Regular cardiac myocyte (primary cell): ENCODE results near the gene REG1B. TPM values are rescaled to one million over a fixed set of nuclear protein-coding genes. Genes with fewer than 3 reads are reported as not detected.

ENCODE experiments used
- total RNA-seq: library from RNA; depleted of rRNA; stranded (reverse); fragments of >200 nt; gene quantifications from 2 replicates; pipeline ENCODE4 v1.2.3, GENCODE V29; 2014

REG1B gene
- total RNA-seq, result not detected in 2 replicates

GRCh38 chr2:79087785-79088364 lies at the start of gene REG1B:
REG1B (minus strand) TSS chr2:79087993; CDS start chr2:79087612, 381 bp downstream.

GRCh38 chr2:79120194-79120713 lies 32.5 kb upstream of the REG1B start, which contains the start of gene REG1A:
REG1A (plus strand) TSS chr2:79120488; CDS start chr2:79120862, 374 bp downstream.

Other genes starting within 250 kb of the REG1B start
- gene REG3G, start 62.3 kb downstream of the REG1B start, total RNA-seq, result not detected in 2 replicates
- gene REG1A, start 32.5 kb upstream of the REG1B start, total RNA-seq, result not detected in 2 replicates
- not detected in 2 replicates for gene REG3A, start 71.8 kb upstream of the REG1B start, total RNA-seq